ENCODE measurements around the gene ZFP2.
"Not testable (repeated sequence)": the region's sequence is repeated elsewhere in the genome, so short reads cannot be mapped to it uniquely, and the experiment has no call there.

The ZFP2 gene

GRCh38 chr5:178895615-178896571, at the start of gene ZFP2:
Gene ZFP2 (plus strand): TSS chr5:178895913. CDS start chr5:178931314, 35,401 bp downstream.
- peak in 13 of 14 donors; percentile 5 to 78 (median 44) for DNase-seq

GRCh38 chr5:178849316-178849715, 46.4 kb upstream of the ZFP2 start:
- no peak for DNase-seq

- no peak for DNase-seq
Observed at GRCh38 chr5:178851951-178852350, 43.8 kb upstream of the ZFP2 start.

- DNase-seq, result no peak
Observed at GRCh38 chr5:178854284-178854683, 41.4 kb upstream of the ZFP2 start.

GRCh38 chr5:178859625-178860521, 35.8 kb upstream of the ZFP2 start, which contains the start of gene ZNF354B:
Gene ZNF354B (plus strand): TSS chr5:178859953. CDS start chr5:178861048, 1,095 bp downstream.
- DNase-seq, result peak in 13 of 14 donors; percentile 54 to 92 (median 85)

- DNase-seq, result not testable (repeated sequence)
Observed at GRCh38 chr5:178860615-178861014, 35.1 kb upstream of the ZFP2 start.

- DNase-seq, result no peak
Observed at GRCh38 chr5:178861627-178862026, 34.1 kb upstream of the ZFP2 start.

- DNase-seq, result no peak
Observed at GRCh38 chr5:178866946-178867345, 28.8 kb upstream of the ZFP2 start.

GRCh38 chr5:178869577-178869976, 26.1 kb upstream of the ZFP2 start:
- DNase-seq, result no peak

- no peak for DNase-seq
Observed at GRCh38 chr5:178870411-178870810, 25.3 kb upstream of the ZFP2 start.

GRCh38 chr5:178872302-178872701, 23.4 kb upstream of the ZFP2 start:
- no peak for DNase-seq

- not testable (repeated sequence) for DNase-seq
Observed at GRCh38 chr5:178883115-178883694, 12.5 kb upstream of the ZFP2 start.

GRCh38 chr5:178883815-178884430, 11.8 kb upstream of the ZFP2 start:
- no peak for DNase-seq

GRCh38 chr5:178899289-178899688, 3.6 kb downstream of the ZFP2 start:
- DNase-seq, result no peak

GRCh38 chr5:178902849-178903248, 7.1 kb downstream of the ZFP2 start:
- DNase-seq, result no peak

- no peak for DNase-seq
Observed at GRCh38 chr5:178931846-178932760, 36.4 kb downstream of the ZFP2 start.

- peak; percentile 44 to 96 (median 91) for DNase-seq
Observed at GRCh38 chr5:178940569-178941360, 45.1 kb downstream of the ZFP2 start, which contains the start of gene ZNF454. Gene ZNF454 (plus strand): TSS chr5:178941198. CDS start chr5:178942792, 1,594 bp downstream.

GRCh38 chr5:178941361-178941760, 45.6 kb downstream of the ZFP2 start:
- peak in 4 of 14 donors; percentile 28 to 62 (median 34) for DNase-seq

- no peak for DNase-seq
Observed at GRCh38 chr5:178965465-178966055, 69.8 kb downstream of the ZFP2 start.
